Right lobe of liver (tissue), 4 donors: Measurements from ENCODE around the gene IGF2BP3.

ENCODE experiments used
- POLR2A ChIP-seq: fragments of 450-650 bp; IDR thresholded peaks from one replicate; pipeline ENCODE4 v1.6.1; 2017; ENCODE audit warnings: antibody characterized with exemption, mild to moderate bottlenecking
- TF ChIP-seq, protein P1 (sequence below), 4 donors: fragments of 200-600 bp in 3 of 4; fragments of 450-650 bp in 1 of 4; IDR thresholded peaks; one replicate each; pipeline versions ENCODE4 v1.5.1 to v1.8.0; 2016 to 2022; ENCODE audit warnings: antibody characterized with exemption in 4 of 4, mild to moderate bottlenecking in 2 of 4
- donor health status: DM: no; HTN: no; CAD: no.
- donor health status: DM: no; HTN: no; CAD: no.
- donor health status: DM: no; HTN: yes; CAD: no.

DNA sequence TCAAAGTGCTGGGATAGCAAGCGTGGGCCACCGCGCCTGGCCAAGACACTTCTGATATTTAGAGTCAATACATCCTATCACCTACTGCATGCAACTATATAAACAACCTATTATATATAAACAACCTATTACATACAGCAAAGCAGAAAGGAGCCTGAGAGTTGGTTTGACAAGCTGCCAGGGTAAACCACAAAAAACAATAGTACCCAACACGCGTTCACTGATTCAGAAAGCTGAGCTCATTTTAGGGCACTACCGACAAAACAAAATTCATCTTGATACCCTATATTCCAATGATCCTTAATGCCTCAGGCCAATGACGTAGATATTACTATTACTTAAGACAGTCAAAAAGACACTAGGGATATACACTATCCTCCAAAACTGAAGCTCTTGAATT is 154.9 kb downstream of the IGF2BP3 start:
- TF ChIP-seq POLR2A: no peak
- TF ChIP-seq, protein P1, sequence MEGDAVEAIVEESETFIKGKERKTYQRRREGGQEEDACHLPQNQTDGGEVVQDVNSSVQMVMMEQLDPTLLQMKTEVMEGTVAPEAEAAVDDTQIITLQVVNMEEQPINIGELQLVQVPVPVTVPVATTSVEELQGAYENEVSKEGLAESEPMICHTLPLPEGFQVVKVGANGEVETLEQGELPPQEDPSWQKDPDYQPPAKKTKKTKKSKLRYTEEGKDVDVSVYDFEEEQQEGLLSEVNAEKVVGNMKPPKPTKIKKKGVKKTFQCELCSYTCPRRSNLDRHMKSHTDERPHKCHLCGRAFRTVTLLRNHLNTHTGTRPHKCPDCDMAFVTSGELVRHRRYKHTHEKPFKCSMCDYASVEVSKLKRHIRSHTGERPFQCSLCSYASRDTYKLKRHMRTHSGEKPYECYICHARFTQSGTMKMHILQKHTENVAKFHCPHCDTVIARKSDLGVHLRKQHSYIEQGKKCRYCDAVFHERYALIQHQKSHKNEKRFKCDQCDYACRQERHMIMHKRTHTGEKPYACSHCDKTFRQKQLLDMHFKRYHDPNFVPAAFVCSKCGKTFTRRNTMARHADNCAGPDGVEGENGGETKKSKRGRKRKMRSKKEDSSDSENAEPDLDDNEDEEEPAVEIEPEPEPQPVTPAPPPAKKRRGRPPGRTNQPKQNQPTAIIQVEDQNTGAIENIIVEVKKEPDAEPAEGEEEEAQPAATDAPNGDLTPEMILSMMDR (IDR thresholded peaks at IDR 0.05): no peak
